Esophagus squamous epithelium (tissue), 5 donors: Measurements from ENCODE around the gene OR6F1. TPM values are rescaled to one million over a fixed set of nuclear protein-coding genes. Genes with fewer than 3 reads are reported as not detected.
"Not testable (repeated sequence)": the region's sequence is repeated elsewhere in the genome, so short reads cannot be mapped to it uniquely, and the experiment has no call there.

Experiments used
- DNase-seq: peaks from one replicate; lab custom pipeline; 2025; lab: John Stamatoyannopoulos, UW
- H3K27ac ChIP-seq, 4 donors: fragments of 200-600 bp; sonication (generic); one replicate each; pipeline ENCODE4 v1.5.1; 2016 to 2019; ENCODE audit warnings: mild to moderate bottlenecking in 1 of 4
- H3K27me3 ChIP-seq, 4 donors: fragments of 200-600 bp; sonication (generic); 1 replicate in 3 of 4; 2 replicates in 1 of 4; pipeline versions ENCODE4 v1.5.1 to v1.6.0; 2017 to 2021; ENCODE audit warnings: antibody characterized with exemption in 1 of 4
- H3K36me3 ChIP-seq, 3 donors: fragments of 200-600 bp; sonication (generic); one replicate each; pipeline ENCODE4 v1.5.1; 2016 to 2019
- H3K4me1 ChIP-seq, 3 donors: fragments of 200-600 bp; sonication (generic); one replicate each; pipeline ENCODE4 v1.5.1; 2017 to 2019
- H3K4me3 ChIP-seq, 4 donors: fragments of 200-600 bp; sonication (generic); 1 replicate in 3 of 4; 2 replicates in 1 of 4; pipeline ENCODE4 v1.5.1; 2016 to 2019; ENCODE audit warnings: mild to moderate bottlenecking in 2 of 4, moderate library complexity in 1 of 4
- H3K9me3 ChIP-seq, 3 donors: fragments of 200-600 bp; sonication (generic); one replicate each; pipeline ENCODE4 v1.5.1; 2016 to 2019
- CTCF ChIP-seq, 6 experiments: fragments of 450-650 bp in 4 of 6; fragments of 200-600 bp in 2 of 6; sonication (generic) in 2 of 6; IDR thresholded peaks; one replicate each; pipeline ENCODE4 v1.5.1; 2016 to 2019; ENCODE audit warnings: antibody characterized with exemption in 6 of 6, mild to moderate bottlenecking in 4 of 6, moderate library complexity in 4 of 6
- POLR2A ChIP-seq, 4 donors: fragments of 450-650 bp; IDR thresholded peaks; one replicate each; pipeline ENCODE4 v1.6.1; 2017; ENCODE audit warnings: antibody characterized with exemption in 4 of 4, mild to moderate bottlenecking in 4 of 4, moderate library complexity in 3 of 4
- WGBS, 2 donors: methylation state at CpG; one replicate each; pipeline ENCODE4 v1.1.5; 2018; 5-methylcytosine and 5-hydroxymethylcytosine counted together
- intact Hi-C: fragments of 100-400 bp; cut with DNase I; formaldehyde crosslinking; loops from one replicate; pipeline ENCODE4 v1.15.0; 2022
- total RNA-seq, 4 donors: library from RNA; depleted of rRNA; stranded (reverse); fragments of >200 nt; gene quantifications; one replicate each; pipeline ENCODE4 v1.1.0, GENCODE V29; 2016
- donor health status: DM: yes; HTN: yes; CAD: no.

Gene OR6F1
- total RNA-seq, 4 donors from 2014 or later: not detected

DNA sequence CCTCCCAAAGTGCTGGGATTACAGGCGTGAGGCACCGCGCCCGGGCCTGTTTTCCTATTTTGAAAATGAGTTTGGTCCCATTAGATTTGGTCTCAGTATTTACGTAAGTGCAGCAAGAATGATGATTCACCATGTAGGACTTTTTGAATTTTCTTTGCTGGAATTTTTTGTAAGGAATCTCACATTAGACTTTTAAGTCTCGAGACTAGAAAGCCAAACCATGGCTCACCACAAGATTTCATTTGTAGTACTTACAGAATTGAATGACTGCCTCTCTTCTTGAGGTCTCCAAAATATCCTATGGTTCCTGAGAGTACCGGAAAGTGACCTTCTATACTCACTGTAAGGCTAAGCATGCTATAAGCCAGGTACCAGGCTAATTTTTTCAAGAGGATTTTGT is 31.2 kb upstream of the OR6F1 start:
- intact Hi-C loops: no loop called here
- H3K4me3 ChIP-seq: no peak overlapping the region
- H3K27me3 ChIP-seq: no peaks in the 10 kb centered on the region
- 78 to 89% methylated on average over 3 to 7 of the region's 7 CpGs for WGBS, 2 donors
- no peak overlapping the region for H3K27ac ChIP-seq
- TF ChIP-seq POLR2A (IDR thresholded peaks at IDR 0.05) (no peak), CTCF (IDR thresholded peaks at IDR 0.05) (no peak)
- DNase-seq: no peak
- H3K4me1 ChIP-seq: no peaks in the 10 kb centered on the region
- H3K36me3 ChIP-seq: no peaks in the 10 kb centered on the region
- H3K9me3 ChIP-seq: peaks cover 0 to 16% (median 8%) of the 10 kb centered on the region in 3 donors

DNA sequence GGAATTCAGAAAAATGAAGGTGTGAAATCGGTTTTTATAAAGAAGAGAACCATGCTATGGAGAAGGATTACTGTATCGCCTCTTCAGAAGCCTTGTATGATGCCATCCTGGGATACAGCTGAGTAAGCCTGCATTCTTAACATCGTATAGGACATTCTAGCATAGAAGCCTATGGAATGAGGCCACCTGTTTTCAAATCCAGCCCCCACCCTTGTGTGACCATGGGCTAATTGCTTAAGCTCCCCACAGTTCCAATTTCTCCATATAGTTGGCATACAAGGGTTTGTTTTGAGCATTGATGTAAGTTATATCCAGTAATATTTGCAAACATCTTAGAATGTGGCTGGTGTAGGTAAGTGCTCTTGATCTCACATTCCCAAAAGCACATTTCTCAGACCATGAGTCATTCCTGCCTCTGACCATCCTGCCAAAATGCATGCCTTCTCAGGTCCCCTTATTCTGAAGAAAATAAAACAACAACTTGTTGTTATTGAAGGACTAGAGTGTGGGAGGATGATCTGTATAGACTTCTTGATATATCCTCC is 30.0 kb upstream of the OR6F1 start:
- Histone ChIP-seq H3K27ac (no peak overlapping the region), H3K4me3 (no peak overlapping the region), H3K27me3 (no peaks in the 10 kb centered on the region), H3K4me1 (no peaks in the 10 kb centered on the region), H3K9me3 (peaks cover 0 to 13% (median 8%) of the 10 kb centered on the region in 3 donors), H3K36me3 (no peaks in the 10 kb centered on the region)
- intact Hi-C loops: no loop called here
- no peak for DNase-seq
- TF ChIP-seq CTCF (IDR thresholded peaks at IDR 0.05) (no peak), POLR2A (IDR thresholded peaks at IDR 0.05) (no peak)
- 69 to 77% methylated on average over 3 of the region's 3 CpGs for WGBS, 2 donors

DNA sequence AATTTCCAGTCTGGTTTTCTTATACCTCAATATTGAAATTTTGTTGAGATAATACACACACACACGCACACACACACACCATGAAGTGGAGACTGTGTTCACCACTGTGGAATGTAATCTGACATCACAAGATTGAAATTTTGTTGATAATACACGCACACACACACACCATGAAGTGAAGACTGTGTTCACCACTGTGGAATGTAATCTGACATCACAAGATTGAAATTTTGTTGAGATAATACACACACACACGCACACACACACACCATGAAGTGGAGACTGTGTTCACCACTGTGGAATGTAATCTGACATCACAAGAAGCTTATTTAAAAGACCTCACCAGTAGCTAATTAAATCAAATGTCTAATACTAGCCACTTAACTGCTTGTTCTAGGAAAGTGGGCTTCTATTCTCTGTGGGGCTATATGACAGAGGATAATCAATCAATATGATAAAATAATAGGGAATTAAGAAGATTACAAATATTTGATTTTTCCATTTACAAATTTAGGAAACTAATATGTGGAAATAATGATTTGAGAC is 25.8 kb upstream of the OR6F1 start:
- H3K27ac ChIP-seq, H3K4me1 ChIP-seq, H3K9me3 ChIP-seq, H3K27me3 ChIP-seq, DNase-seq, H3K4me3 ChIP-seq, H3K36me3 ChIP-seq, intact Hi-C loops: not testable (repeated sequence)
- 43 to 48% methylated on average over 3 of the region's 3 CpGs for WGBS, 2 donors

GRCh38 chr1:247741756-247742155 is 25.3 kb upstream of the OR6F1 start:
- Histone ChIP-seq H3K4me1 (no peaks in the 10 kb centered on the region), H3K36me3 (no peaks in the 10 kb centered on the region), H3K4me3 (no peak overlapping the region), H3K27ac (no peak overlapping the region), H3K27me3 (no peaks in the 10 kb centered on the region), H3K9me3 (no peaks in the 10 kb centered on the region)
- intact Hi-C loops: no loop called here
- TF ChIP-seq CTCF (IDR thresholded peaks at IDR 0.05): no peak
- no peak for TF ChIP-seq POLR2A (IDR thresholded peaks at IDR 0.05)
- 59 to 70% methylated on average over 5 of the region's 5 CpGs for WGBS, 2 donors
- DNase-seq: no peak

- whole genome bisulfite sequencing, 2 donors: 84 to 87% methylated on average over 2 of the region's 2 CpGs
- Histone ChIP-seq H3K27me3 (no peaks in the 10 kb centered on the region), H3K4me3 (no peak overlapping the region), H3K9me3 (no peaks in the 10 kb centered on the region), H3K27ac (no peak overlapping the region), H3K4me1 (no peaks in the 10 kb centered on the region), H3K36me3 (no peaks in the 10 kb centered on the region)
- intact Hi-C loops: no loop called here
- DNase-seq: no peak
- TF ChIP-seq POLR2A (IDR thresholded peaks at IDR 0.05) (no peak), CTCF (IDR thresholded peaks at IDR 0.05) (no peak)
Measured at GRCh38 chr1:247740721-247741120, 24.3 kb upstream of the OR6F1 start.
